K562 (cell line): ENCODE results near the gene SIT1. TPM values are rescaled to one million over a fixed set of nuclear protein-coding genes. Genes with fewer than 3 reads are reported as not detected.

Experiments
- CEBPG ChIP-seq, 3 experiments: fragments of 200-800 bp in 1 of 3; sonication (Bioruptor generic) in 1 of 3; sonication (generic) in 1 of 3; formaldehyde crosslinking in 1 of 3; IDR thresholded peaks in 2 of 3; conservative IDR thresholded peaks in 1 of 3; 2 replicates each; pipeline versions ENCODE4 v1.6.1 to v1.8.0; 2016 to 2022; ENCODE audit warnings: missing compliant biosample characterization in 2 of 3, missing genetic modification characterization in 2 of 3, mild to moderate bottlenecking in 1 of 3, missing genetic modification reagents in 1 of 3
- CTBP1 ChIP-seq: fragments of 450-650 bp; IDR thresholded peaks from 2 replicates; pipeline ENCODE4 v1.6.1; 2016; ENCODE audit warnings: borderline replicate concordance
- KLF10 ChIP-seq: fragments of 250-450 bp; sonication (Bioruptor Pico); IDR thresholded peaks from 2 replicates; pipeline ENCODE4 v1.6.1; 2021; ENCODE audit warnings: matching md5 sums
- KLF16 ChIP-seq: IDR thresholded peaks from 2 replicates; pipeline ENCODE4 v1.6.1; 2016; ENCODE audit warnings: antibody characterized with exemption
- NONO ChIP-seq, 2 experiments: fragments of 200-400 bp in 1 of 2; fragments of 450-650 bp in 1 of 2; formaldehyde crosslinking in 1 of 2; IDR thresholded peaks; 2 replicates each; pipeline ENCODE4 v1.6.1; 2017; ENCODE audit warnings: low read depth in 2 of 2, mild to moderate bottlenecking in 2 of 2, moderate library complexity in 2 of 2, low read length in 1 of 2
- NR2C1 ChIP-seq, 2 experiments: fragments of 450-650 bp; IDR thresholded peaks; 2 replicates each; pipeline ENCODE4 v1.6.1; 2017; ENCODE audit warnings: mild to moderate bottlenecking in 2 of 2, antibody characterized with exemption in 1 of 2, inconsistent platforms in 1 of 2, missing compliant biosample characterization in 1 of 2, missing genetic modification characterization in 1 of 2
- RCOR1 ChIP-seq, 2 experiments: IDR thresholded peaks; 2 replicates each; pipeline ENCODE4 v1.6.1; 2012; ENCODE audit warnings: low read depth in 2 of 2, low read length in 2 of 2, borderline replicate concordance in 1 of 2, improper control_type of control experiment in 1 of 2
- SIN3B ChIP-seq: fragments of 450-650 bp; IDR thresholded peaks from 2 replicates; pipeline ENCODE4 v1.6.1; 2017; ENCODE audit warnings: low read depth, mild to moderate bottlenecking, moderate library complexity
- SOX6 ChIP-seq: fragments of 450-650 bp; IDR thresholded peaks from 2 replicates; pipeline ENCODE4 v1.6.1; 2014; ENCODE audit warnings: mild to moderate bottlenecking
- TCF3 ChIP-seq: sonication (generic); formaldehyde crosslinking; IDR thresholded peaks from 2 replicates; pipeline ENCODE4 v1.4.0; 2020; ENCODE audit warnings: mild to moderate bottlenecking, missing genetic modification reagents
- ZFP36 ChIP-seq: fragments of 150-350 bp; IDR thresholded peaks from 2 replicates; pipeline ENCODE4 v1.6.1; 2018; ENCODE audit warnings: low read length, low read depth; ENCODE audit not compliant: partially characterized antibody
- ZKSCAN3 ChIP-seq: fragments of 250-450 bp; sonication (Bioruptor Pico); IDR thresholded peaks from 2 replicates; pipeline ENCODE4 v1.4.0; 2020
- ZNF224 ChIP-seq: sonication (generic); formaldehyde crosslinking; IDR thresholded peaks from 2 replicates; pipeline ENCODE4 v1.8.0; 2022; ENCODE audit warnings: mild to moderate bottlenecking, missing genetic modification reagents
- ZNF324 ChIP-seq: fragments of 250-450 bp; sonication (Bioruptor Pico); IDR thresholded peaks from 2 replicates; pipeline ENCODE4 v1.4.0; 2020; ENCODE audit warnings: mild to moderate bottlenecking
- ZNF354B ChIP-seq: fragments of 250-450 bp; sonication (Bioruptor Pico); IDR thresholded peaks from 2 replicates; pipeline ENCODE4 v1.4.0; 2020
- ZNF830 ChIP-seq: fragments of 250-450 bp; sonication (Bioruptor Pico); IDR thresholded peaks from 2 replicates; pipeline ENCODE4 v1.5.0; 2021; ENCODE audit warnings: mild to moderate bottlenecking
- polyA plus RNA-seq, 8 experiments: library from polyadenylated mRNA; depleted of rRNA in 4 of 8; stranded (reverse) in 5 of 8; unstranded in 3 of 8; fragments of >200 nt; fragmentation: Nextera tagmentation in 2 of 8; fragmentation: Illumina TruSeq in 1 of 8; extraction: Ambion mirVana in 2 of 8; extraction: Trizol in 1 of 8; gene quantifications; 2 replicates each; pipeline versions ENCODE4 v1.2.1 to v1.2.3, GENCODE V29; 2011 to 2014; ENCODE audit warnings: inconsistent platforms in 1 of 8, missing spikeins in 1 of 8
- total RNA-seq, 7 experiments: library from RNA; depleted of rRNA in 6 of 7; stranded (reverse); fragments of >200 nt in 6 of 7; fragmentation: Illumina TruSeq in 2 of 7; extraction: Trizol in 2 of 7; gene quantifications; 2 replicates each; pipeline versions ENCODE4 v1.2.1 to v1.2.3, GENCODE V29; 2011 to 2021; ENCODE audit warnings: low replicate concordance in 1 of 7
- TF ChIP-seq, protein P1 (sequence below): fragments of 150-350 bp; conservative IDR thresholded peaks from 2 replicates; pipeline ENCODE4 v1.6.1; 2014; ENCODE audit warnings: low read length
- TF ChIP-seq, protein P2 (sequence below): sonication (generic); formaldehyde crosslinking; IDR thresholded peaks from 2 replicates; pipeline ENCODE4 v1.8.1; 2023; ENCODE audit warnings: mild to moderate bottlenecking, missing genetic modification reagents
- TF ChIP-seq, protein P3 (sequence below): IDR thresholded peaks from 2 replicates; pipeline ENCODE4 v1.6.1; 2016; ENCODE audit warnings: missing genetic modification characterization, missing compliant biosample characterization

The SIT1 gene
- total and polyA plus RNA-seq, 9 of the 15 experiments (the other 6 are each of a cell fraction or from before 2014, with no cell fraction given) = not detected

DNA sequence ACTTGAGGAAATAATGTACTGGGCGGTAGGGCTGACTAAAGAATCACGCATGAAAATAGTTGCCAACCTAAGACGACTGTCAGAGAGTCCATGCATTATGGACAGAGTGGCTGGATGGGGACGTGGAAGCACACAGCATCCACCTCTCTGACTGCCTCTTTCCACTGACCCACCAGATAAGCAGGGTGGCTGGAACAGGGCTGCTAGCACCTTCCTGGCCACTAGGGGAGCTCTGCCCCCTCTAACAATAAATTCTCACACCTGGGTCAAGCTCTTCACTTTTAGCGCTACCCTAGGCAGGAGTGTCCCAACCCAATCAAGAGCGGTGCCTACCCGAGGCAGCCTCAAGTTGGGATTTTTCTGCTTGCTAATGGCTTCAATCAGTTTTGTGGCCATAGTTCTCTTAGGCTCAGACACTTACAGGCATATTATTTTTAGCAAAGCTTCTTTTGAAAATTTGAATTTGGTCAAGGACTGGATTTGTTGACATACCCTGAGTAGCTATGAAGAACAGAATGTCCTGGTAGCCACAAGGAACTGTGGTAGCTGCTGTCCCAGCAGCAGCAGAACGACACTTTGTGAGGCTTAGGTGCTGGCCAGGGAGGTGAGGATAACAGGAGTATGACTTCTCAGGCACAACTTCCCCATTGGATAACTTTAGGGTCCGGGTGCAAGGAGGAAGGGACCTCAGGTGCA lies 45.9 kb upstream of the SIT1 start (continued):
- TF ChIP-seq, protein P1, sequence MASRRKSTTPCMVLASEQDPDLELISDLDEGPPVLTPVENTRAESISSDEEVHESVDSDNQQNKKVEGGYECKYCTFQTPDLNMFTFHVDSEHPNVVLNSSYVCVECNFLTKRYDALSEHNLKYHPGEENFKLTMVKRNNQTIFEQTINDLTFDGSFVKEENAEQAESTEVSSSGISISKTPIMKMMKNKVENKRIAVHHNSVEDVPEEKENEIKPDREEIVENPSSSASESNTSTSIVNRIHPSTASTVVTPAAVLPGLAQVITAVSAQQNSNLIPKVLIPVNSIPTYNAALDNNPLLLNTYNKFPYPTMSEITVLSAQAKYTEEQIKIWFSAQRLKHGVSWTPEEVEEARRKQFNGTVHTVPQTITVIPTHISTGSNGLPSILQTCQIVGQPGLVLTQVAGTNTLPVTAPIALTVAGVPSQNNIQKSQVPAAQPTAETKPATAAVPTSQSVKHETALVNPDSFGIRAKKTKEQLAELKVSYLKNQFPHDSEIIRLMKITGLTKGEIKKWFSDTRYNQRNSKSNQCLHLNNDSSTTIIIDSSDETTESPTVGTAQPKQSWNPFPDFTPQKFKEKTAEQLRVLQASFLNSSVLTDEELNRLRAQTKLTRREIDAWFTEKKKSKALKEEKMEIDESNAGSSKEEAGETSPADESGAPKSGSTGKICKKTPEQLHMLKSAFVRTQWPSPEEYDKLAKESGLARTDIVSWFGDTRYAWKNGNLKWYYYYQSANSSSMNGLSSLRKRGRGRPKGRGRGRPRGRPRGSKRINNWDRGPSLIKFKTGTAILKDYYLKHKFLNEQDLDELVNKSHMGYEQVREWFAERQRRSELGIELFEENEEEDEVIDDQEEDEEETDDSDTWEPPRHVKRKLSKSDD = no peak
- no peak for TF ChIP-seq ZNF324 (CRISPR knock-in tag)
- TF ChIP-seq, protein P2, sequence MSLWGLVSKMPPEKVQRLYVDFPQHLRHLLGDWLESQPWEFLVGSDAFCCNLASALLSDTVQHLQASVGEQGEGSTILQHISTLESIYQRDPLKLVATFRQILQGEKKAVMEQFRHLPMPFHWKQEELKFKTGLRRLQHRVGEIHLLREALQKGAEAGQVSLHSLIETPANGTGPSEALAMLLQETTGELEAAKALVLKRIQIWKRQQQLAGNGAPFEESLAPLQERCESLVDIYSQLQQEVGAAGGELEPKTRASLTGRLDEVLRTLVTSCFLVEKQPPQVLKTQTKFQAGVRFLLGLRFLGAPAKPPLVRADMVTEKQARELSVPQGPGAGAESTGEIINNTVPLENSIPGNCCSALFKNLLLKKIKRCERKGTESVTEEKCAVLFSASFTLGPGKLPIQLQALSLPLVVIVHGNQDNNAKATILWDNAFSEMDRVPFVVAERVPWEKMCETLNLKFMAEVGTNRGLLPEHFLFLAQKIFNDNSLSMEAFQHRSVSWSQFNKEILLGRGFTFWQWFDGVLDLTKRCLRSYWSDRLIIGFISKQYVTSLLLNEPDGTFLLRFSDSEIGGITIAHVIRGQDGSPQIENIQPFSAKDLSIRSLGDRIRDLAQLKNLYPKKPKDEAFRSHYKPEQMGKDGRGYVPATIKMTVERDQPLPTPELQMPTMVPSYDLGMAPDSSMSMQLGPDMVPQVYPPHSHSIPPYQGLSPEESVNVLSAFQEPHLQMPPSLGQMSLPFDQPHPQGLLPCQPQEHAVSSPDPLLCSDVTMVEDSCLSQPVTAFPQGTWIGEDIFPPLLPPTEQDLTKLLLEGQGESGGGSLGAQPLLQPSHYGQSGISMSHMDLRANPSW (CRISPR knock-in tag) = no peak
- no peak for TF ChIP-seq ZKSCAN3 (CRISPR knock-in tag)
- TF ChIP-seq ZNF354B = no peak
- TF ChIP-seq RCOR1 (IDR thresholded peaks at IDR 0.05; ENCODE audit: borderline replicate concordance in 1 of 2, low read depth in 2 of 2, low read length in 2 of 2) = 0 out of 4 replicates have a peak, but pooled peaks of 1 of the 2 experiments have one; percentile 21
- no peak for TF ChIP-seq ZNF830 (CRISPR knock-in tag)
- TF ChIP-seq SIN3B = no peak
- no peak for TF ChIP-seq ZNF224 (CRISPR knock-in tag)
- no peak for TF ChIP-seq KLF16
- TF ChIP-seq NR2C1 (IDR thresholded peaks at IDR 0.05) = no peak
- TF ChIP-seq NR2C1 (tag; IDR thresholded peaks at IDR 0.05) = no peak
- TF ChIP-seq CEBPG (CRISPR knock-in tag; IDR thresholded peaks at IDR 0.05) = no peak
- TF ChIP-seq CEBPG (tag; conservative IDR thresholded peaks at IDR 0.05 in 1 of 2, IDR thresholded peaks at IDR 0.05 in 1 of 2) = no peak
- TF ChIP-seq CTBP1 = peak; percentile 35; the same call in 1 of the 2 replicates
- TF ChIP-seq TCF3 (CRISPR knock-in tag) = 0 out of 2 replicates have a peak, but pooled peaks have one; percentile 6
- TF ChIP-seq ZFP36 = peak; percentile 15
- no peak for TF ChIP-seq NONO (IDR thresholded peaks at IDR 0.05; ENCODE audit: low read depth in 2 of 2, low read length in 1 of 2)
- TF ChIP-seq KLF10 = no peak
- TF ChIP-seq SOX6 = no peak
- TF ChIP-seq, protein P3, sequence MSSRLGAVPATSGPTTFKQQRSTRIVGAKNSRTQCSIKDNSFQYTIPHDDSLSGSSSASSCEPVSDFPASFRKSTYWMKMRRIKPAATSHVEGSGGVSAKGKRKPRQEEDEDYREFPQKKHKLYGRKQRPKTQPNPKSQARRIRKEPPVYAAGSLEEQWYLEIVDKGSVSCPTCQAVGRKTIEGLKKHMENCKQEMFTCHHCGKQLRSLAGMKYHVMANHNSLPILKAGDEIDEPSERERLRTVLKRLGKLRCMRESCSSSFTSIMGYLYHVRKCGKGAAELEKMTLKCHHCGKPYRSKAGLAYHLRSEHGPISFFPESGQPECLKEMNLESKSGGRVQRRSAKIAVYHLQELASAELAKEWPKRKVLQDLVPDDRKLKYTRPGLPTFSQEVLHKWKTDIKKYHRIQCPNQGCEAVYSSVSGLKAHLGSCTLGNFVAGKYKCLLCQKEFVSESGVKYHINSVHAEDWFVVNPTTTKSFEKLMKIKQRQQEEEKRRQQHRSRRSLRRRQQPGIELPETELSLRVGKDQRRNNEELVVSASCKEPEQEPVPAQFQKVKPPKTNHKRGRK (tag) = no peak
